Ectodermal cell (in vitro differentiated cells): ENCODE measurements around the gene DYNC1LI2.

Experiments used
- H3K27ac ChIP-seq: 2 replicates; pipeline ENCODE4 v1.7.0; 2013; ENCODE audit warnings: mild to moderate bottlenecking, low read depth, low read length; ENCODE audit not compliant: insufficient read depth, poor library complexity, severe bottlenecking
- H3K27me3 ChIP-seq: 2 replicates; pipeline ENCODE4 v1.7.0; 2013; ENCODE audit warnings: mild to moderate bottlenecking, low read length; ENCODE audit not compliant: insufficient read depth, control insufficient read depth, poor library complexity, severe bottlenecking
- H3K36me3 ChIP-seq: one replicate; pipeline ENCODE4 v1.7.0; 2013; ENCODE audit warnings: low read length; ENCODE audit not compliant: control insufficient read depth, insufficient read depth
- H3K4me1 ChIP-seq: one replicate; pipeline ENCODE4 v1.7.0; 2013; ENCODE audit warnings: low read length; ENCODE audit not compliant: control insufficient read depth, insufficient read depth
- H3K4me3 ChIP-seq: 2 replicates; pipeline ENCODE4 v1.7.0; 2013; ENCODE audit warnings: low read depth, low read length, control low read depth; ENCODE audit not compliant: insufficient read depth
- H3K9me3 ChIP-seq: 2 replicates; pipeline ENCODE4 v1.7.0; 2013; ENCODE audit warnings: mild to moderate bottlenecking, low read length, moderate library complexity; ENCODE audit not compliant: control insufficient read depth
- WGBS, 2 experiments: methylation state at CpG; one replicate each; pipeline ENCODE4 v1.1.7; 2013; ENCODE audit warnings: missing lambda C conversion rate in 2 of 2; 5-methylcytosine and 5-hydroxymethylcytosine counted together

DYNC1LI2 gene

GRCh38 chr16:66717112-66717675 lies 34.2 kb downstream of the DYNC1LI2 start:
- Histone ChIP-seq H3K4me3 (no peak overlapping the region), H3K36me3 (no peaks in the 10 kb centered on the region), H3K27me3 (no peaks in the 10 kb centered on the region), H3K9me3 (no peaks in the 10 kb centered on the region), H3K4me1 (no peaks in the 10 kb centered on the region), H3K27ac (no peak overlapping the region)
- WGBS, 2 experiments: 76 to 80% methylated on average over 12 of the region's 12 CpGs

GRCh38 chr16:66714654-66715307 lies 36.6 kb downstream of the DYNC1LI2 start:
- no peaks in the 10 kb centered on the region for H3K27me3 ChIP-seq
- no peak overlapping the region for H3K4me3 ChIP-seq
- H3K27ac ChIP-seq: no peak overlapping the region
- 75 to 77% methylated on average over 5 to 6 of the region's 6 CpGs for WGBS, 2 experiments
- no peaks in the 10 kb centered on the region for H3K4me1 ChIP-seq
- no peaks in the 10 kb centered on the region for H3K36me3 ChIP-seq
- H3K9me3 ChIP-seq: no peaks in the 10 kb centered on the region

DNA sequence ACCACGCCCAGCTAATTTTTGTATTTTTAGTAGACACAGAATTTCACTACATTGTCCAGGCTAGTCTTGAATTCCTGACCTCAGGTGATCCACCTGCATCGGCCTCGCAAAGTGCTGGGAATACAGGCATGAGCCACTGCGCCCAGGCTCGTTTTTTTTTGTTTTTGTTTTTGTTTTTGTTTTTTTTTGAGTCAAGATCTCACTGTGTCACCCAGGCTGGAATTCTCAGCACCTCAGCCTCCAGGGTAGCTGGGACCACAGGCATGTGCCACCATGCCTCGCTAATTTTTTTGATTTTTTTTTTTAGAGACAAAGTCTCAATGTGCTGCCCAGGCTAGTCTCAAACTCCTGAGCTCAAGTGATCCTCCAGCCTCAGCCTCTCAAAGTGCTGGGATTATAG lies 37.3 kb downstream of the DYNC1LI2 start:
- H3K27me3 ChIP-seq: no peaks in the 10 kb centered on the region
- 91 to 94% methylated on average over 6 of the region's 6 CpGs for WGBS, 2 experiments
- H3K36me3 ChIP-seq: no peaks in the 10 kb centered on the region
- H3K9me3 ChIP-seq: no peaks in the 10 kb centered on the region
- H3K27ac ChIP-seq: no peak overlapping the region
- H3K4me1 ChIP-seq: no peaks in the 10 kb centered on the region
- no peak overlapping the region for H3K4me3 ChIP-seq

DNA sequence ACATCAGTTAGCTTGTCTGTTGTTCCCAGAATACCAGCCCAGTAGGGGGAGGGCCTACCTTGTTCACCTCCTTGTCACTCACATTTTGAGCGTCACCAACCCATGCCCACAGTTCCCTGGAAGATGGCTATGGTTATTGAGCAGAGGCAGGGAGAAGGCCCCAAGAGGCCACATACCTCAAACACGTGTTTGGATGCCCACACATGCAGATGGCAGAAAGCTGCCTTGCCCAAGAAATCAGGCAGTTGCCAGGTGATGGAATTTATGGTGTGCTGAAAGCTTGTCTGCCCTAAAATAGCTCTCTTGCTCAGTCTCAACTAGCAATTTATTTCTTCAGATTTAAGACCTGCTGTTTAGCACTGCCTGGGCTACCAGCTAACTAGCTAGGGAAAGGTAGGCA lies 38.3 kb downstream of the DYNC1LI2 start:
- Histone ChIP-seq H3K36me3 (no peaks in the 10 kb centered on the region), H3K4me1 (no peaks in the 10 kb centered on the region), H3K9me3 (no peaks in the 10 kb centered on the region), H3K4me3 (no peak overlapping the region), H3K27ac (no peak overlapping the region), H3K27me3 (no peaks in the 10 kb centered on the region)
- 84% methylated on average over 2 of the region's 2 CpGs for WGBS, 2 experiments

DNA sequence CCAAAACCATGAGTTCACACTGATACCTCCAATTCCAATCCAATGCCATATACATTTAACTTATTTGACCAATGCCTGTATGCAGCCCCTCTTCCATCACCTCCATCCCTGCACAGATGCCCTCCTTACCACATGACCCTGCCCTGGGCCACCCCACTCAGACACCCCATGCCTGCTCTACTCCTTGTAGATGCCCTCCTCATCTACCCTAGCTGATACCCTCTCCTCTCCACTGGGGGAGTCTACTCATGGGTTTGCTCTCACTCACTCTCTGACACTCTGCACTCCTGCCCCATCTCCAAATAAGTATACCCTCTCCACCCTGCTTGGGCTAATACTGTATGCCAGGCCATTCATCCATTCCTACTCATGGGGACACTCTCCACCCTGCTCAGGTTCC lies 38.9 kb downstream of the DYNC1LI2 start:
- Histone ChIP-seq H3K9me3 (no peaks in the 10 kb centered on the region), H3K27ac (no peak overlapping the region), H3K36me3 (no peaks in the 10 kb centered on the region), H3K4me1 (no peaks in the 10 kb centered on the region), H3K4me3 (no peak overlapping the region), H3K27me3 (no peaks in the 10 kb centered on the region)

GRCh38 chr16:66711581-66711980 lies 39.8 kb downstream of the DYNC1LI2 start:
- Histone ChIP-seq H3K4me3 (no peak overlapping the region), H3K4me1 (no peaks in the 10 kb centered on the region), H3K27ac (no peak overlapping the region), H3K27me3 (no peaks in the 10 kb centered on the region), H3K36me3 (no peaks in the 10 kb centered on the region), H3K9me3 (no peaks in the 10 kb centered on the region)

DNA sequence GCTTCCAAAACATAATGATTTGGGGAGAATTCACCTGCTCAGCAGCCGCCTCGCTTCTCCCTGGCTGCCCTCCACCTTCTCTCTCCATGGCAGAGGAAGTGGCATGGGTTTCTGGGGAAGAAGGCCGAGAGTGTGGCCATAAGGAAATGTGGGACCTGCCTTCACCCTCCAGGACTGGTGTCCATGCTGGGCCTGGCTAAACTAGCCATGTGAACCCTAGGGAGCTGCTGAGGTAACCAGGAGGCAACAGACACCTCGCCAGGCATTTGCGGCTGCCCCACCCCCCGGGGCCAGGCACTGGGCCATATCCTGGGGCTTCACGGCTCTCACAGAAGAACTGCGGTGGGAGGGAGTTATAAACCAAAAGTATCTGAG lies 44.9 kb downstream of the DYNC1LI2 start:
- no peak overlapping the region for H3K4me3 ChIP-seq
- H3K4me1 ChIP-seq: no peaks in the 10 kb centered on the region
- H3K27ac ChIP-seq: no peak overlapping the region
- no peaks in the 10 kb centered on the region for H3K9me3 ChIP-seq
- no peaks in the 10 kb centered on the region for H3K27me3 ChIP-seq
- no peaks in the 10 kb centered on the region for H3K36me3 ChIP-seq
- 86 to 88% methylated on average over 8 of the region's 8 CpGs for WGBS, 2 experiments

DNA sequence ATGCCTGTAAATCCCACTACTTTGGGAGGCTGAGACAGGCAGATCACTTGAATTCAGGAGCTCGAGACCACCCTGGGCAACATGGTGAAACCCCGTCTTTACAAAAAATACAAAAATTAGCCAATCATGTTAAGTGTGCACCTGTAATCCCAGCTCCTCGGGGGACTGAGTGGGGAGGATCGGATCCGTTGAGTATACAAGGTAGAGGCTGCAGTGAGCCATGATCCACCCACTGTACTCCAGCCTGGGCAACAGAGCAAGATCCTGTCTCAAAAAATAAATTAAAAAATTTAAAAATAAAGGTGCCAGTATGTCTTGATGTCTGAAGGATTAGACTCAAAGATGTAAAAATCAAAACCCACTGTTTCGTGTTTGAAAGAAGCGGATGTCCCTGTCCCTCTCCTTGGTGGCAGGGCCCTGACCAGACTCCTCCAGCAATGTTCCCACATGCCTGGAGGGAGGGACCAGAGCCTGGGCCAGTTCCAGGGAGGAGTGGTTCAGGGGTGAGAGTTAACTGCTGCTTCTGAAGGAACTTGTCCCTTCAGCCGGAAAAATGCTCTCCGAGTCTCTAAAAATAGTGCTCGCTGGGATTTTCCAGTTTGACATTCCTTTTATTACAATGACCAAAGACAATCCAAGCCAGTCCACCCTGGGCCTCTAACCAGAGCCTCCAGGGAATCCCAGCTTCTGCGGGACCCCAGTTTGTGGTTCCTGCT lies 45.5 kb downstream of the DYNC1LI2 start:
- Histone ChIP-seq H3K4me1 (no peaks in the 10 kb centered on the region), H3K9me3 (no peaks in the 10 kb centered on the region), H3K27ac (no peak overlapping the region), H3K36me3 (no peaks in the 10 kb centered on the region), H3K27me3 (no peaks in the 10 kb centered on the region), H3K4me3 (no peak overlapping the region)
- 88 to 96% methylated on average over 11 of the region's 11 CpGs for WGBS, 2 experiments

- Histone ChIP-seq H3K27ac (no peak overlapping the region), H3K36me3 (no peaks in the 10 kb centered on the region), H3K9me3 (no peaks in the 10 kb centered on the region), H3K4me3 (no peak overlapping the region), H3K27me3 (no peaks in the 10 kb centered on the region), H3K4me1 (no peaks in the 10 kb centered on the region)
- 90 to 93% methylated on average over 9 of the region's 9 CpGs for WGBS, 2 experiments
These were observed 47.8 kb downstream of the DYNC1LI2 start for GRCh38 chr16:66703406-66704215.

GRCh38 chr16:66701516-66701915 lies 49.9 kb downstream of the DYNC1LI2 start:
- 80 to 92% methylated on average over 2 of the region's 2 CpGs for WGBS, 2 experiments

More at GRCh38 chr16:66701516-66701915, 49.9 kb downstream of the DYNC1LI2 start:
- Histone ChIP-seq H3K9me3 (no peaks in the 10 kb centered on the region), H3K36me3 (no peaks in the 10 kb centered on the region), H3K4me3 (no peak overlapping the region), H3K27ac (no peak overlapping the region), H3K4me1 (no peaks in the 10 kb centered on the region), H3K27me3 (peaks cover 10% of the 10 kb centered on the region)
